OCI-LY7 (cell line): ENCODE measurements around the gene PLA2G2F.

Experiments used
- CTCF ChIP-seq: fragments of 200-600 bp; sonication (generic); conservative IDR thresholded peaks from 2 replicates; pipeline ENCODE4 v1.5.1; 2014; ENCODE audit warnings: mild to moderate bottlenecking, antibody characterized with exemption, low read length, moderate library complexity, mixed read lengths
- EZH2phosphoT487 ChIP-seq: fragments of 200-600 bp; sonication (generic); IDR thresholded peaks from 2 replicates; pipeline ENCODE4 v1.6.1; 2018; ENCODE audit warnings: low read depth, borderline replicate concordance, mild to moderate bottlenecking, mixed run types, antibody characterized with exemption, low read length, moderate library complexity, mixed read lengths

DNA sequence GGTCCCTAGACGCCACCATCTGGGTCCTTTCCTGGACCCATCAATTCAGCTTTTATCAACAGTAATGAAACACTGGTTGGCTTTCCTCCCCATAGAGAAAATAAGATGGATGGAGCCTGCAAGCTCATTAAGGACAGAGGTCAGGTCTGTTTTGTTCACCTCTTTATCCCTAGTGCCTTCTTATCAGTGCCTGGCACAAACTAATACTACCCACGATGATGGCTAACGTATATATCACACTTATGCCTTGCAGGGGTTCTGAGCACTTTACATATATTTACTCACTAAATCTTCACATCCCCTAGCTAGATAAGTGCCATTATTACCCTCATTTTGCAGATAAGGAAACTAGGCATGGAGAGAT, 41.7 kb downstream of the PLA2G2F start:
- TF ChIP-seq CTCF (no peak), EZH2phosphoT487 (no peak)
